AG04450 (cell line): ENCODE measurements around the gene EXOC7. TPM values are rescaled to one million over a fixed set of nuclear protein-coding genes. Genes with fewer than 3 reads are reported as not detected.

ENCODE experiments used
- CTCF ChIA-PET: fragments of 300-600, 350-600 bp; formaldehyde crosslinking; extraction: SDS; loops from one replicate; lab custom pipeline; 2022; ENCODE audit warnings: antibody characterized with exemption, inconsistent platforms; lab: Charles Lee
- POLR2A ChIA-PET: fragments of 350-600 bp; formaldehyde crosslinking; extraction: SDS; loops from one replicate; lab custom pipeline; 2021; ENCODE audit warnings: antibody characterized with exemption, inconsistent platforms; lab: Yijun Ruan, JAX
- DNase-seq: peaks from one replicate; pipeline ENCODE4 v3.0.0-alpha.2; 2011; ENCODE audit warnings: low read depth, low spot score
- H3K27ac ChIP-seq: one replicate; pipeline ENCODE4 v1.5.1; 2012; ENCODE audit warnings: low read depth, low read length, control low read depth
- H3K27me3 ChIP-seq: one replicate; pipeline ENCODE4 v1.6.0; 2012; ENCODE audit warnings: low read length; ENCODE audit not compliant: control insufficient read depth, insufficient read depth
- H3K4me3 ChIP-seq: 2 replicates; pipeline ENCODE4 v1.5.1; 2011; ENCODE audit warnings: mild to moderate bottlenecking, low read depth, low read length, control low read depth
- H3K9me3 ChIP-seq: 2 replicates; pipeline ENCODE4 v1.5.1; 2012; ENCODE audit warnings: low read length; ENCODE audit not compliant: control insufficient read depth, insufficient read depth
- CTCF ChIP-seq: IDR thresholded peaks from 2 replicates; pipeline ENCODE4 v1.5.1; 2011; ENCODE audit warnings: low read depth, low read length, control low read depth, inconsistent platforms
- polyA minus RNA-seq: library from RNA; depleted of rRNA, polyadenylated mRNA; stranded (reverse); fragments of >200 nt; gene quantifications from 2 replicates; pipeline ENCODE4 v1.2.3, GENCODE V29; 2011; rRNA and poly(A)+ RNA removed
- polyA plus RNA-seq: library from polyadenylated mRNA; depleted of rRNA; stranded (reverse); fragments of >200 nt; gene quantifications from 2 replicates; pipeline ENCODE4 v1.2.3, GENCODE V29; 2011; rRNA removed

EXOC7 gene
- 97.6 and 114 TPM in 2 replicates for polyA plus RNA-seq
- polyA minus RNA-seq = 157 and 217 TPM in 2 replicates

DNA sequence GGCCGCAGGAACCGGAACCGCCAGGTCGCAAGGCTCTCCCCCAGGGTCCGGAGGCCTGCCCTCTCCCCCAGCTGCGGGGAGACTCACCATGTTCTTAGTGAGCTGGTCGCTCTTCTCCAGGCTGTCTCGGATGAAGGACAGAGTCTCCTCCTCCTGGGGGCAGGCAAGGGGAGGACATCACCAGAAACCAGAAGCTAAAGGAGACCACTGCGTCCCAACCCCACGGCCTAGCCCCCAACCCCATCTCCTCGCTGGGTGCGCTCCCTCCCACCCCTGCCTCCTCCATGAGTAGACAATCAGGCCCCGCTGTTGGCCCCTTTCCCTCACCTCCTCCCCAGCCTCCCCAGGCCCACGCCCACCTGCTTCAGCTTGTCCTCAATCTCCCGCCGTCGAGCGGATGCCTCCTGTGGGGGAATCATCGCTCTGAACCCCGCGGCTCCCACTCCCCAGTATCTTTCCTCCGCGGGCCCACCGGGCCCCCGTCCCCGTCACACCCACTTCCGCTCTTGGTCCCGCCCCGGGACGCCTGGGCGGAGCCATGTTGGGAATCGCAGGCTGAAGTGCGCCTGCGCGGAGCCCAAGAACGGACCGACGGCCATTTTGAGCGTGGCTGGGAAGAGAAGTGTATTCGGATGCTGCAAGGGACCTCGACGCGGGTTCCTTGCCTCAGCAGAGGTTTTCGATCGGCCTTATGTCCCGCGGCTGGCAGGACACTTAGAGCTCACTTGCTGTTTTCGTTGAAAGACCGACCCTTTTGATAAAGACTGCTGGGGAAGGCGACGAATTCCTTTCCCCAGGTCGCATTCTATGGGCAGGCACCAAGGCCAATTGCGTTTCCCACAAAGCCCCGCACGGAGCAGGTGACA is at the start of gene EXOC7:
Gene EXOC7, minus strand, starts transcription at position 514 of the 866 bp plus-strand sequence. Its CDS starts 95 bp downstream, at position 419.
- TF ChIP-seq CTCF = no peak
- CTCF ChIA-PET = interaction anchor here (0.5 to 4.1 kb wide), 5 partner anchors 30 to 233 kb away, joined by 3 to 22 read pairs (median 7); no protein-coding TSS in a partner anchor
- Histone ChIP-seq H3K4me3 (peak within 1 kb of the TSS; percentile 73), H3K27ac (peak within 1 kb of the TSS; percentile 52), H3K9me3 (peaks cover 3% of the 10 kb centered on the region; the same call in 1 of the 2 replicates), H3K27me3 (no peaks in the 10 kb centered on the region)
- POLR2A ChIA-PET = interaction anchor here (0.5 to 1.1 kb wide), 5 partner anchors 152 to 196 kb away, joined by 3 to 8 read pairs (median 4); partner anchors contain the start of gene UBALD2
- peak; percentile 68 for DNase-seq

GRCh38 chr17:76153202-76153601 is 49.6 kb upstream of the EXOC7 start:
- DNase-seq = no peak
- CTCF ChIA-PET = interaction anchor here (0.6 to 1.4 kb wide), 3 partner anchors 28 to 239 kb away, joined by 3 to 5 read pairs (median 5); no protein-coding TSS in a partner anchor
- Histone ChIP-seq H3K9me3 (no peaks in the 10 kb centered on the region), H3K27me3 (peaks cover 33% of the 10 kb centered on the region), H3K27ac (no peak overlapping the region), H3K4me3 (no peak overlapping the region)
- TF ChIP-seq CTCF = no peak
- POLR2A ChIA-PET = no interaction called here

- DNase-seq = no peak
- Histone ChIP-seq H3K9me3 (no peaks in the 10 kb centered on the region), H3K27me3 (peaks cover 28% of the 10 kb centered on the region), H3K4me3 (no peak overlapping the region), H3K27ac (no peak overlapping the region)
- TF ChIP-seq CTCF = no peak
- POLR2A ChIA-PET = no interaction called here
- CTCF ChIA-PET = interaction anchor here (0.7 to 0.8 kb wide), 2 partner anchors 29 to 77 kb away, joined by 3 read pairs; no protein-coding TSS in a partner anchor
Measured at GRCh38 chr17:76152591-76152990, 49.0 kb upstream of the EXOC7 start.

DNA sequence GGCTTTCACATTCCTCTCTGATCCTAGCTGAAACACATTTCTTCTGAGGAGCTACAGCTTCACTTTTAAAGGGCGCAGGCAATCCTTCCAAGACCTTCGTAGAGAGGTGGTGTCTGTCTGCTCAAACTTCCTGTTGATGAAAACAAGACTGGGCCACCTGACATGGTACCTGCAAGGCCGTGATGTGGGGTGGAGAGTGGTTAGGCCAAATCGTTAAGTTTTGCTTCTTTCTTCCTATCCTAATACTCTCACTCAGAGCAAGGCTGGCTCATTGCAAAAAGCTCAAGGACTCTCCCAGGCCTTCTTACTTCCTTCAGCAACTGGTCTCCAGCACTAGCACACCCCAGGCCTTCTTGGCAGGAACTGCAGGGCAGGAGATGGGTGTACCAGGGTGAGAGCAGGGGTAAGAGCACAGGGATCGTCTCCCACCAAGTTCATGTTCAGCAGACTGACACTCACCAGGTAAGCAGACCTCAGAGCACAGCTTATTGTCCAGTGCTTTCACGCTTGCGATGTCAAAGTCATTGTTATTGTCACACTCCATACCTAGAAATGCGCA is 48.4 kb upstream of the EXOC7 start:
- H3K27ac ChIP-seq = no peak overlapping the region
- no peak for TF ChIP-seq CTCF
- H3K9me3 ChIP-seq = no peaks in the 10 kb centered on the region; the same call in 1 of the 2 replicates
- H3K4me3 ChIP-seq = no peak overlapping the region
- ChIA-PET CTCF (interaction anchor here (0.7 to 1.2 kb wide), 3 partner anchors 10 to 76 kb away, joined by 3 read pairs; no protein-coding TSS in a partner anchor), POLR2A (no interaction called here)
- no peak for DNase-seq
- peaks cover 23% of the 10 kb centered on the region for H3K27me3 ChIP-seq
